OCI-LY7 (cell line): ENCODE data around the gene TNFRSF1B. TPM values are rescaled to one million over a fixed set of nuclear protein-coding genes. Genes with fewer than 3 reads are reported as not detected.

Source experiments
- BruUV-seq: library from RNA; stranded (reverse); fragments of 400-500 nt; replicated peaks from 2 replicates; lab custom pipeline; 2021; lab: Mats Ljungman, UMichigan
- CTCF ChIA-PET: fragments of 300-600 bp; sonication (Branson Sonifier 250); formaldehyde crosslinking; loops from one replicate; lab custom pipeline; 2022; ENCODE audit warnings: antibody characterized with exemption; ENCODE audit not compliant: unreplicated experiment; lab: Charles Lee
- POLR2A ChIA-PET: fragments of 300-600 bp; sonication (Branson Sonifier 250); formaldehyde crosslinking; loops from one replicate; lab custom pipeline; 2022; ENCODE audit warnings: antibody characterized with exemption; lab: Charles Lee
- DNase-seq: peaks from one replicate; pipeline ENCODE4 v3.0.0-alpha.2; 2015; ENCODE audit warnings: low spot score
- H2AFZ ChIP-seq: fragments of 200-600 bp; sonication (generic), shearing (Covaris generic); 2 replicates; pipeline ENCODE4 v1.6.1; 2014; ENCODE audit warnings: mild to moderate bottlenecking, antibody characterized with exemption, low read length, moderate library complexity
- H3K27ac ChIP-seq: fragments of 200-600 bp; sonication (generic); 2 replicates; pipeline ENCODE4 v1.5.1; 2014; ENCODE audit warnings: mixed run types, low read depth, mild to moderate bottlenecking, moderate library complexity, low read length, inconsistent platforms; ENCODE audit not compliant: poor library complexity, severe bottlenecking
- H3K36me3 ChIP-seq: fragments of 200-600 bp; sonication (generic); 2 replicates; pipeline ENCODE4 v1.6.1; 2014; ENCODE audit warnings: mild to moderate bottlenecking, antibody characterized with exemption, low read length, moderate library complexity, mixed read lengths; ENCODE audit not compliant: insufficient read depth
- H3K4me1 ChIP-seq: fragments of 200-600 bp; sonication (generic); 2 replicates; pipeline ENCODE4 v1.5.1; 2014; ENCODE audit warnings: mild to moderate bottlenecking, low read length; ENCODE audit not compliant: insufficient read depth, poor library complexity, severe bottlenecking
- H3K4me2 ChIP-seq: fragments of 200-600 bp; sonication (generic); 2 replicates; pipeline ENCODE4 v1.6.1; 2014; ENCODE audit warnings: mild to moderate bottlenecking, low read length
- H3K4me3 ChIP-seq: fragments of 200-600 bp; sonication (generic); 2 replicates; pipeline ENCODE4 v1.5.1; 2014; ENCODE audit warnings: mild to moderate bottlenecking, low read depth, low read length; ENCODE audit not compliant: poor library complexity, severe bottlenecking
- H3K79me2 ChIP-seq: fragments of 200-600 bp; sonication (generic); 2 replicates; pipeline ENCODE4 v1.6.1; 2016; ENCODE audit warnings: low read depth, mild to moderate bottlenecking, low read length, moderate library complexity, mixed read lengths; ENCODE audit not compliant: insufficient read depth
- H3K9me2 ChIP-seq: fragments of 200-600 bp; sonication (generic); 2 replicates; pipeline ENCODE4 v1.6.1; 2016; ENCODE audit warnings: mild to moderate bottlenecking, low read length, mixed read lengths; ENCODE audit not compliant: insufficient read depth
- H3K9me3 ChIP-seq: fragments of 200-600 bp; sonication (generic); 2 replicates; pipeline ENCODE4 v1.6.1; 2014; ENCODE audit warnings: mild to moderate bottlenecking, mixed run types, low read length, mixed read lengths
- H4K20me1 ChIP-seq: fragments of 200-600 bp; sonication (generic); 2 replicates; pipeline ENCODE4 v1.6.1; 2014; ENCODE audit warnings: mild to moderate bottlenecking, antibody characterized with exemption, low read length, moderate library complexity, mixed read lengths; ENCODE audit not compliant: insufficient read depth
- EZH2phosphoT487 ChIP-seq: fragments of 200-600 bp; sonication (generic); IDR thresholded peaks from 2 replicates; pipeline ENCODE4 v1.6.1; 2018; ENCODE audit warnings: low read depth, borderline replicate concordance, mild to moderate bottlenecking, mixed run types, antibody characterized with exemption, low read length, moderate library complexity, mixed read lengths
- intact Hi-C: fragments of 100-400 bp; cut with micrococcal nuclease; formaldehyde crosslinking; loops from one replicate; pipeline ENCODE4 v1.10.0; 2022; ENCODE audit not compliant: unreplicated experiment
- total RNA-seq, 2 experiments: library from RNA; depleted of rRNA in 1 of 2; stranded (reverse); fragments of >200 nt in 1 of 2; shearing (Covaris generic) in 1 of 2; gene quantifications; 2 replicates each; pipeline ENCODE4 v1.2.3, GENCODE V29; 2014 to 2022
- TF ChIP-seq, protein P1 (sequence below): fragments of 200-600 bp; sonication (generic); conservative IDR thresholded peaks from 2 replicates; pipeline ENCODE4 v1.5.1; 2014; ENCODE audit warnings: mild to moderate bottlenecking, antibody characterized with exemption, low read length, moderate library complexity, mixed read lengths

TNFRSF1B gene
- total RNA-seq, 2 experiments from 2014 or later: not detected

DNA sequence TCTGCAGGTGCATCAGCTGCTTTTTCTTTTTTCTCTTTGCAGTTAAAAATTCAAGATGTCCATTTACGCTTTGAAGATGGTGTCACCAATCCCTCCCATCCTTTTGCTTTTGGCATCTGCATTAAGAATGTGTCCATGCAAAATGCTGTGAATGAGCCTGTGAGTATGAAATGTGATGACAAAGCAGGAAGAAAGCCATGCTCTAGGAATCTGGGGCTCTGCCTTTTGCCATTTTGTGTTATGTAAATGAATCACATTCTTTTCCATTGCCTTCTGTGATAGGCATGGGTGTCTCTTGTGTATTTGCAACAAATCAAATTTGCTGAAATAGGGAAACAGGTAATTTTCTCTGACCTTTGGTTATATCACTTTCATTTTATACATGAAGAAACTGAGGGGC is 82.4 kb downstream of the TNFRSF1B start:
- POLR2A ChIA-PET: no interaction called here
- BruUV-seq: no TSS peak
- peaks cover 60% of the 10 kb centered on the region for H3K36me3 ChIP-seq
- no peaks in the 10 kb centered on the region for H3K4me1 ChIP-seq
- TF ChIP-seq, protein P1, sequence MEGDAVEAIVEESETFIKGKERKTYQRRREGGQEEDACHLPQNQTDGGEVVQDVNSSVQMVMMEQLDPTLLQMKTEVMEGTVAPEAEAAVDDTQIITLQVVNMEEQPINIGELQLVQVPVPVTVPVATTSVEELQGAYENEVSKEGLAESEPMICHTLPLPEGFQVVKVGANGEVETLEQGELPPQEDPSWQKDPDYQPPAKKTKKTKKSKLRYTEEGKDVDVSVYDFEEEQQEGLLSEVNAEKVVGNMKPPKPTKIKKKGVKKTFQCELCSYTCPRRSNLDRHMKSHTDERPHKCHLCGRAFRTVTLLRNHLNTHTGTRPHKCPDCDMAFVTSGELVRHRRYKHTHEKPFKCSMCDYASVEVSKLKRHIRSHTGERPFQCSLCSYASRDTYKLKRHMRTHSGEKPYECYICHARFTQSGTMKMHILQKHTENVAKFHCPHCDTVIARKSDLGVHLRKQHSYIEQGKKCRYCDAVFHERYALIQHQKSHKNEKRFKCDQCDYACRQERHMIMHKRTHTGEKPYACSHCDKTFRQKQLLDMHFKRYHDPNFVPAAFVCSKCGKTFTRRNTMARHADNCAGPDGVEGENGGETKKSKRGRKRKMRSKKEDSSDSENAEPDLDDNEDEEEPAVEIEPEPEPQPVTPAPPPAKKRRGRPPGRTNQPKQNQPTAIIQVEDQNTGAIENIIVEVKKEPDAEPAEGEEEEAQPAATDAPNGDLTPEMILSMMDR: no peak
- TF ChIP-seq EZH2phosphoT487: no peak
- CTCF ChIA-PET: no interaction called here
- H3K27ac ChIP-seq: no peak overlapping the region
- no peaks in the 10 kb centered on the region for H3K9me3 ChIP-seq
- intact Hi-C loops: no loop called here
- no peak overlapping the region for H3K4me3 ChIP-seq
- no peaks in the 10 kb centered on the region for H3K79me2 ChIP-seq
- no peak overlapping the region for H3K4me2 ChIP-seq
- H4K20me1 ChIP-seq: no peaks in the 10 kb centered on the region
- no peak overlapping the region for H2AFZ ChIP-seq
- no peaks in the 10 kb centered on the region for H3K9me2 ChIP-seq
- DNase-seq: no peak

DNA sequence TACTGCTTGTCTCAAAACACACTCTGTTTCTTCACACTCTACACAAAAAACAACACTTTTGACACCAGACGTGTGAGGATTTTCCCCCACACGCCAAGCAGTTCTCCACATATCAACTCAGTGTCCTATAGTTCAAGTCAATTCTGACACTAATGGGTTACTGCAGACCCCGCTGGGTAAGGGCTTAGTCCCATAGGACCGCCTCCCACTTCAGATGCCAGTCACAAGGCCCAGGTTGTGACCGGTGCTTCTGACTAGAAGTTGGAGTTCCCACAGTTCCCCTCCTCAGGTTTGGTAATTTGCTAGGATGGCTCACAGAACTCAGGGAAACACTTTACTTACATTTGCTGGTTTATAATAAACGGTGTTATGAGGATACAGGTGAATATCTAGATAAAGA is 83.0 kb downstream of the TNFRSF1B start:
- Histone ChIP-seq H3K4me1 (no peaks in the 10 kb centered on the region), H3K36me3 (peaks cover 54% of the 10 kb centered on the region), H3K4me2 (no peak overlapping the region), H3K9me2 (no peaks in the 10 kb centered on the region), H4K20me1 (no peaks in the 10 kb centered on the region), H2AFZ (no peak overlapping the region), H3K4me3 (no peak overlapping the region), H3K9me3 (no peaks in the 10 kb centered on the region), H3K27ac (no peak overlapping the region), H3K79me2 (no peaks in the 10 kb centered on the region)
- no peak for TF ChIP-seq EZH2phosphoT487
- TF ChIP-seq, protein P1: no peak
- DNase-seq: no peak
- no TSS peak for BruUV-seq
- ChIA-PET POLR2A (no interaction called here), CTCF (no interaction called here)
- intact Hi-C loops: no loop called here

- H2AFZ ChIP-seq: no peak overlapping the region
- no peaks in the 10 kb centered on the region for H3K9me2 ChIP-seq
- no peak overlapping the region for H3K27ac ChIP-seq
- ChIA-PET CTCF (no interaction called here), POLR2A (no interaction called here)
- H3K9me3 ChIP-seq: no peaks in the 10 kb centered on the region
- intact Hi-C loops: no loop called here
- DNase-seq: no peak
- BruUV-seq: no TSS peak
- no peak overlapping the region for H3K4me3 ChIP-seq
- peaks cover 42% of the 10 kb centered on the region for H3K36me3 ChIP-seq
- no peaks in the 10 kb centered on the region for H4K20me1 ChIP-seq
- H3K79me2 ChIP-seq: no peaks in the 10 kb centered on the region
- H3K4me1 ChIP-seq: no peaks in the 10 kb centered on the region
- H3K4me2 ChIP-seq: no peak overlapping the region
- TF ChIP-seq, protein P1: no peak
- no peak for TF ChIP-seq EZH2phosphoT487
These were observed 84.7 kb downstream of the TNFRSF1B start for GRCh38 chr1:12251442-12251841.
